GM21526 (cell line): ENCODE results near the gene PDSS2.

Source experiments
- ATAC-seq: cut with Tn5 transposase; IDR thresholded peaks from one replicate; pipeline ENCODE4 v1.9.1; 2021; ENCODE audit warnings: moderate library complexity; ENCODE audit not compliant: unreplicated experiment, low FRiP score

Gene PDSS2

DNA sequence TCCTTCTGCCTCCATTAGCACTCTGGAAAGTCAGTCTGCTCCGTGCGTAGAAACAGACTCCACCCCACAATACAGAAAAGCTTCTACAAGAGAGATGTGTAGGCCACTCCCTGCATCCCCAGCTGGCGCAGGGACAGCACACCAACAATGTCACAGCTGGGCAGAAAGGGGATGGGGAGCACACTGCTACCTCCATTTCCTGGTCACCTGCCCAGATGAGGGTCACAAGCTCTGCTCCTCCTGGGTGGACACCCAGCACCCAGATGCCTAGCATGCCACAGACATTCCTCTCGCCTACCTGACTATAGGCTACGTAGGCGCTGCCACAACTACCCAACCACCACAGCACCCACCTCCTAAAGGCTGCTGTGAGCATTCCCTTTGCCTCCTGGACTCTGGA, 356.3 kb downstream of the PDSS2 start:
- no peak for ATAC-seq
